Measurements from ENCODE around the gene ZNF32.
"Not testable (repeated sequence)": the region's sequence is repeated elsewhere in the genome, so short reads cannot be mapped to it uniquely, and the experiment has no call there.

The ZNF32 gene

GRCh38 chr10:43622038-43622437, 26.6 kb downstream of the ZNF32 start:
- DNase-seq = no peak

GRCh38 chr10:43619368-43619767, 29.3 kb downstream of the ZNF32 start:
- no peak for DNase-seq

- DNase-seq = no peak
Observed at GRCh38 chr10:43616697-43617370, 31.8 kb downstream of the ZNF32 start.

- DNase-seq = no peak
Observed at GRCh38 chr10:43610636-43611035, 38.0 kb downstream of the ZNF32 start.

GRCh38 chr10:43607199-43607573, 41.5 kb downstream of the ZNF32 start:
- no peak for DNase-seq

GRCh38 chr10:43606323-43607198, 42.1 kb downstream of the ZNF32 start, which contains the start of gene ZNF485:
Gene ZNF485, plus strand, starts transcription at chr10:43606438. Its CDS starts 613 bp downstream, at chr10:43607051.
- peak; percentile 24 for DNase-seq

- DNase-seq = no peak
Observed at GRCh38 chr10:43605850-43606322, 42.8 kb downstream of the ZNF32 start.

GRCh38 chr10:43601576-43601975, 47.1 kb downstream of the ZNF32 start:
- DNase-seq = not testable (repeated sequence)

GRCh38 chr10:43599333-43599732, 49.3 kb downstream of the ZNF32 start:
- DNase-seq = no peak

- no peak for DNase-seq
Observed at GRCh38 chr10:43598446-43598845, 50.2 kb downstream of the ZNF32 start.

GRCh38 chr10:43596546-43596945, 52.1 kb downstream of the ZNF32 start:
- DNase-seq = no peak

- DNase-seq = no peak
Observed at GRCh38 chr10:43595739-43596298, 52.9 kb downstream of the ZNF32 start.

GRCh38 chr10:43594944-43595589, 53.6 kb downstream of the ZNF32 start:
- DNase-seq = no peak

All from SHP77 treated with DMSO at 0.1 percent for 48 hours (cell line).